22Rv1 (cell line): ENCODE measurements around the gene RNF223.

ENCODE experiments used
- H3K27ac ChIP-seq: fragments of 450-650 bp; 2 replicates; pipeline ENCODE4 v1.5.1; 2017
- ZFX ChIP-seq: fragments of 450-650 bp; IDR thresholded peaks from 2 replicates; pipeline ENCODE4 v1.6.1; 2017; ENCODE audit warnings: antibody characterized with exemption, borderline replicate concordance
- TF ChIP-seq, protein P1 (sequence below): fragments of 450-650 bp; IDR thresholded peaks from 2 replicates; pipeline ENCODE4 v1.5.1; 2017; ENCODE audit warnings: mild to moderate bottlenecking

The RNF223 gene

DNA sequence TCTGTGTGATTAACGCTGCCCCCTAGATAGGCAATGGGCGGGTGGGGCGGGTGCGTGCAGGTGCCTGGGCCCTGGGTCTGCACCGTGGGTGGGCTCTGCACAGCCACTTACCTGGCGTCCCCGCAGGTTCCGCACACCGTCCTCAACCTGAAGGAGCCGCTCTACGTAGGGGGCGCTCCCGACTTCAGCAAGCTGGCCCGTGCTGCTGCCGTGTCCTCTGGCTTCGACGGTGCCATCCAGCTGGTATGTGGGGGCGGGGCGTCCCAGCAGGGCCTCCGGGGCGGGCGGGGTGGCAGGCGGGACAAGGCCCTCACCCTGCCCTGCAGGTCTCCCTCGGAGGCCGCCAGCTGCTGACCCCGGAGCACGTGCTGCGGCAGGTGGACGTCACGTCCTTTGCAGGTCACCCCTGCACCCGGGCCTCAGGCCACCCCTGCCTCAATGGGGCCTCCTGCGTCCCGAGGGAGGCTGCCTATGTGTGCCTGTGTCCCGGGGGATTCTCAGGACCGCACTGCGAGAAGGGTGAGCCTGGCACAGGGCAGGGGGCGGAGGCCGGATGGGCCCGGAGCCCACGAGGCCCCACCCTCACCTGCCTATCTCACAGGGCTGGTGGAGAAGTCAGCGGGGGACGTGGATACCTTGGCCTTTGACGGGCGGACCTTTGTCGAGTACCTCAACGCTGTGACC is 22.8 kb downstream of the RNF223 start:
- no peak for TF ChIP-seq ZFX
- TF ChIP-seq, protein P1, sequence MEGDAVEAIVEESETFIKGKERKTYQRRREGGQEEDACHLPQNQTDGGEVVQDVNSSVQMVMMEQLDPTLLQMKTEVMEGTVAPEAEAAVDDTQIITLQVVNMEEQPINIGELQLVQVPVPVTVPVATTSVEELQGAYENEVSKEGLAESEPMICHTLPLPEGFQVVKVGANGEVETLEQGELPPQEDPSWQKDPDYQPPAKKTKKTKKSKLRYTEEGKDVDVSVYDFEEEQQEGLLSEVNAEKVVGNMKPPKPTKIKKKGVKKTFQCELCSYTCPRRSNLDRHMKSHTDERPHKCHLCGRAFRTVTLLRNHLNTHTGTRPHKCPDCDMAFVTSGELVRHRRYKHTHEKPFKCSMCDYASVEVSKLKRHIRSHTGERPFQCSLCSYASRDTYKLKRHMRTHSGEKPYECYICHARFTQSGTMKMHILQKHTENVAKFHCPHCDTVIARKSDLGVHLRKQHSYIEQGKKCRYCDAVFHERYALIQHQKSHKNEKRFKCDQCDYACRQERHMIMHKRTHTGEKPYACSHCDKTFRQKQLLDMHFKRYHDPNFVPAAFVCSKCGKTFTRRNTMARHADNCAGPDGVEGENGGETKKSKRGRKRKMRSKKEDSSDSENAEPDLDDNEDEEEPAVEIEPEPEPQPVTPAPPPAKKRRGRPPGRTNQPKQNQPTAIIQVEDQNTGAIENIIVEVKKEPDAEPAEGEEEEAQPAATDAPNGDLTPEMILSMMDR: no peak
- no peak overlapping the region for H3K27ac ChIP-seq

DNA sequence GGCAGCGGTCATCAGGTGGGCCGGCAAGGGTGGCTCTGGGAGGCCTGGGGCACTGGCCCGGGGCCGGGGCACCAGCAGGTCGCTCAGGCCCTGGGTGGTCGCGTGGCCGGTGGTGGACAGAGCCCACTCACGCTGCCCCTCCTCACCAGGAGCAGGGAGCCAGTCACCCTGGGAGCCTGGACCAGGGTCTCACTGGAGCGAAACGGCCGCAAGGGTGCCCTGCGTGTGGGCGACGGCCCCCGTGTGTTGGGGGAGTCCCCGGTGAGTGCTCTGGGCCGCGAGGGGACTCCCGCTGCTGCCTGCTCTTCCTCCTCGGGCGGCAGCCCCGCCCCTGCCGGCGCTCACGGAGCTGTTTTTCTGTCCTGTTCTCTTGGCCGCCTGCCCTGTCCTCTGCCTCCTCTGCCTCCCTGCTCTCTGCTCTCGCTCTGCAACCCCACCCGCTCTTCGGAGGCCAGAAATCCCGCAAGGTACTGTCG is 23.5 kb downstream of the RNF223 start:
- H3K27ac ChIP-seq: no peak overlapping the region
- TF ChIP-seq ZFX: no peak
- TF ChIP-seq, protein P1: no peak

DNA sequence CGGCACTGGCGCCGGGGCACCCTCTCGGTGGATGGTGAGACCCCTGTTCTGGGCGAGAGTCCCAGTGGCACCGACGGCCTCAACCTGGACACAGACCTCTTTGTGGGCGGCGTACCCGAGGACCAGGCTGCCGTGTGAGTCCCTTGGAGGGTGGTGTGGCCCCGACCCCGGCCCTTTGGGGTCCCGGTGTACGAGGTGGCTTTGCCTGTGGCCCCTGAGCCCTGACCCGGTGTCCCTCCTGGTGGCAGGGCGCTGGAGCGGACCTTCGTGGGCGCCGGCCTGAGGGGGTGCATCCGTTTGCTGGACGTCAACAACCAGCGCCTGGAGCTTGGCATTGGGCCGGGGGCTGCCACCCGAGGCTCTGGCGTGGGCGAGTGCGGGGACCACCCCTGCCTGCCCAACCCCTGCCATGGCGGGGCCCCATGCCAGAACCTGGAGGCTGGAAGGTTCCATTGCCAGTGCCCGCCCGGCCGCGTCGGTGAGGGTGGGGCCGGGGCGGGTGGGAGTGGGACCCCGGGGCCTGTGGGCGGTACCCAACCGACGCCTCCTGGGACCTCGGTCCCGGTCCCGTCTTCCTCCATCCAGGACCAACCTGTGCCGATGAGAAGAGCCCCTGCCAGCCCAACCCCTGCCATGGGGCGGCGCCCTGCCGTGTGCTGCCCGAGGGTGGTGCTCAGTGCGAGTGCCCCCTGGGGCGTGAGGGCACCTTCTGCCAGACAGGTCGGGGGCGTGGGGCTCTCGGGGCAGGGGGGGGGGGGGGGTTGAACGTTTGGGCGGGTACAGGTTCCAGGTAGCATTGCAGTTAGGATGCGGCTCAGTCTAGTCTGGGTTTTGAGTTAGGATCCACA is 24.6 kb downstream of the RNF223 start:
- no peak for TF ChIP-seq ZFX
- TF ChIP-seq, protein P1: no peak

DNA sequence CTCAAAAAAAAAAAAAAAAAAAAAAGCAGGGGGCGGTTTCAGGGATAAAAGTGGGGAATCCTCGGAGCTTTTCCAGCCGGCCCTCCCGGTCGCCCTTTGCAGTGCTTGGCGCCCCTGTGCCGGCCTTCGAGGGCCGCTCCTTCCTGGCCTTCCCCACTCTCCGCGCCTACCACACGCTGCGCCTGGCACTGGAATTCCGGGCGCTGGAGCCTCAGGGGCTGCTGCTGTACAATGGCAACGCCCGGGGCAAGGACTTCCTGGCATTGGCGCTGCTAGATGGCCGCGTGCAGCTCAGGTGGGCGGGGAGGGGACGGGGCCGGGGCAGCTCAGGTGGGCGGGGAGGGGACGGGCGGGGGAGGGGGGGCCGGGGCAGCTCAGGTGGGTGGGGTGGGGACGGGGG is 25.3 kb downstream of the RNF223 start:
- no peak overlapping the region for H3K27ac ChIP-seq
- TF ChIP-seq, protein P1: no peak
- no peak for TF ChIP-seq ZFX

More for the DNA sequence above, 24.6 kb downstream of the RNF223 start:
- H3K27ac ChIP-seq: no peak overlapping the region

DNA sequence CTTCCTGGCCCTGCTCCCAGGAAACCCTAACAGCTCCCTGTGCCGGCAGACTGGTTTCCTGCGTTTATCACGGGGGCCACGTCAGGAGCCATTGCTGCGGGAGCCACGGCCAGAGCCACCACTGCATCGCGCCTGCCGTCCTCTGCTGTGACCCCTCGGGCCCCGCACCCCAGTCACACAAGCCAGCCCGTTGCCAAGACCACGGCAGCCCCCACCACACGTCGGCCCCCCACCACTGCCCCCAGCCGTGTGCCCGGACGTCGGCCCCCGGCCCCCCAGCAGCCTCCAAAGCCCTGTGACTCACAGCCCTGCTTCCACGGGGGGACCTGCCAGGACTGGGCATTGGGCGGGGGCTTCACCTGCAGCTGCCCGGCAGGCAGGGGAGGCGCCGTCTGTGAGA is 26.1 kb downstream of the RNF223 start:
- TF ChIP-seq, protein P1: no peak
- TF ChIP-seq ZFX: no peak
- no peak overlapping the region for H3K27ac ChIP-seq

DNA sequence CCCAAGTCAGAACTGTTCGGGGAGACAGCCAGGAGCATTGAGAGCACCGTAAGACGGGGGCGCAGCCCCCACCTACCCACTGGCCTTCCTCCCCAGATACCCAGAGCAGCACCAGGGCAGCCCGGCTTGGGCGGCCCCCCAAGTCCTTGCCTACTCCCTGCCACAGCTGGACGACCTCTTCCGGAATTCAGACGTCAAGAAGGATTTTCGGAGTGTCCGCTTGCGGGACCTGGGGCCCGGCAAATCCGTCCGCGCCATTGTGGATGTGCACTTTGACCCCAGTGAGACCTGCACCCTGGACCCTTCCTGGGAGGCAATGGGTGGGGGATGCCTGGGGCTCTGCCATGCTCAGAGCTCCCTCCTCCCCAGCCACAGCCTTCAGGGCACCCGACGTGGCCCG is 26.7 kb downstream of the RNF223 start:
- TF ChIP-seq, protein P1: no peak
- TF ChIP-seq ZFX: no peak

DNA sequence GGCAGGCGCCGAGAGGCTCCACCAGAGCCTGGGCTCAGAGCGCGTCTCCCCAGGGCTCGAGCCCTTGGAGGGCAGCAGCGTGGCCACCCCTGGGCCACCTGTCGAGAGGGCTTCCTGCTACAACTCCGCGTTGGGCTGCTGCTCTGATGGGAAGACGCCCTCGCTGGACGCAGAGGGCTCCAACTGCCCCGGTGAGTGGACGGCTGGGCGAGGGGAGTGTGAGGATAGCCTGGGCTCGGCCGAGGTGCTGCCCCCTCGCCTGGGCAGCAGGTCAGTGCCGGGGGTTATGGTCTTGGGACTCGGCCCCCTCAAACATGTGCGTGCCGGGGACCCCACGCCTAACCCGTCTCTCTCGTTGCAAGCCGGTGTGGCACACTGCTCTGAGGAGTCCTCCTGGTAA is 27.3 kb downstream of the RNF223 start:
- TF ChIP-seq, protein P1: no peak
- TF ChIP-seq ZFX: no peak
- H3K27ac ChIP-seq: no peak overlapping the region

More for the DNA sequence above, 26.7 kb downstream of the RNF223 start:
- no peak overlapping the region for H3K27ac ChIP-seq
